Eye (tissue), 1 donor: ENCODE data around the gene USP14.
"Not testable (repeated sequence)": the region's sequence is repeated elsewhere in the genome, so short reads cannot be mapped to it uniquely, and the experiment has no call there.

Experiments used
- DNase-seq: peaks from one replicate; pipeline ENCODE4 v3.0.0-alpha.2; 2015

USP14 gene

DNA sequence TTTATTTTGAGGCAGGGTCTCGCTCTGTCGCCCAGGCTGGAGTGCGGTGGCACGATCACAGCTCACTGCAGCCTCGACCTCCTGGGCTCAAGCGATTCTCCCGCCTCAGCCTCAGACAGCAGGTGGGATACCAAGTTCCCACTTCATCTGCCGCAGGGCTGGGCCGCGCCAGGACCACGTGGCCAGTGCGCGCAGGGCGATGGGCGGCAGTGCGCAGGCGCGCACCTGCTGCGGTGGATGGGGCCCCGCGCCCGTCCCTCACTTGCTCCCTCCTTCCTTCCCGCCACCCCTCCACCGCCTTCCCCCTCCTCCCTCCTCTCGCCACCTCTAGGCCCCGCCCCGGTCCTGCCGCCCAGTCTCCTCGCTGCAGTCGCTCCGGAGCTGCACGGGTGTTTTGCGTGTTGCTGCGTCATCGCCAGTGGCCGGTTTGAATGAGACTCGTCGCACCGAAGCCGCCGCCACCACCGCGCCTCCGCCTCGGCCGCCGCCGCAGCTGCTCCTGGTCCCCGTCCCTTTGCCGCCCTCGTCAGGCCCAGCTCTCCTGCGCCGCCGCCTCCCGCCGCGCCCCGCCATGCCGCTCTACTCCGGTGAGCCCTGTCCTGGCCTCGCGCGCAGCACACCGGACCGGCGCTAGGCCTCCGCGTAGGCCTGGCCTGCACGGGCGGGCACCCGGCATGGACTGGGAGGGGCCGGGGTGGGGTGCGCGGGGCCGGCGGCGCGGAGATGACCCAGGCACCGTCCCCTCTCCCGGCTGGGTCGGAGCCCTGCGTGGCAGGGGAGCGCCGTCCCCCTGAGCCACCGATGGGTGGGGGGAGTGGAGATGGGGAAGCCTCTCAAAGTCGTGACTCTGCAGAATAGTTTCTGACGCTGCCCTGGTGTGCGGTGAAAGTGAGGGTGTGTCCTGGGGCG, at the start of gene USP14:
TSS of gene USP14 (plus strand) at position 430 of the 909 bp plus-strand sequence. CDS start at position 572, 142 bp downstream.
- peak; percentile 99 for DNase-seq

DNA sequence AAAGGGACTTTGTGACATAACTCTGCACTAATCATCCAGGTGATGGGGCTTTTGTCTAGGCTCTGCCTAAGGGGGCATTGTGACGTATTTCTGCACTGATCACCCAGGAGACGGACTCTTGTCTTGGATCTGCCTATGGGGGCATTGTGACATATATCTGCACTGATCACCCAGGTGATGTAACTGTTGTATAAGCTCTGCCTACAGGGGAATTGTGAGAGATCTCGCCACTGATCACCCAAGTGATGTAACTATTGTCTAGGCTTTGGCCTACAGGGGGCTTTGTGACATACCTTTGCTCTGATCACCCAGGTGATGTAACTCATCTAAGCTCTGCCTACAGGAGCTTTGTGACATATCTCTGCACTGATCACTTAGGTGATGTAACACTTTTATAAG, 49.7 kb upstream of the USP14 start:
- DNase-seq = not testable (repeated sequence)

DNA sequence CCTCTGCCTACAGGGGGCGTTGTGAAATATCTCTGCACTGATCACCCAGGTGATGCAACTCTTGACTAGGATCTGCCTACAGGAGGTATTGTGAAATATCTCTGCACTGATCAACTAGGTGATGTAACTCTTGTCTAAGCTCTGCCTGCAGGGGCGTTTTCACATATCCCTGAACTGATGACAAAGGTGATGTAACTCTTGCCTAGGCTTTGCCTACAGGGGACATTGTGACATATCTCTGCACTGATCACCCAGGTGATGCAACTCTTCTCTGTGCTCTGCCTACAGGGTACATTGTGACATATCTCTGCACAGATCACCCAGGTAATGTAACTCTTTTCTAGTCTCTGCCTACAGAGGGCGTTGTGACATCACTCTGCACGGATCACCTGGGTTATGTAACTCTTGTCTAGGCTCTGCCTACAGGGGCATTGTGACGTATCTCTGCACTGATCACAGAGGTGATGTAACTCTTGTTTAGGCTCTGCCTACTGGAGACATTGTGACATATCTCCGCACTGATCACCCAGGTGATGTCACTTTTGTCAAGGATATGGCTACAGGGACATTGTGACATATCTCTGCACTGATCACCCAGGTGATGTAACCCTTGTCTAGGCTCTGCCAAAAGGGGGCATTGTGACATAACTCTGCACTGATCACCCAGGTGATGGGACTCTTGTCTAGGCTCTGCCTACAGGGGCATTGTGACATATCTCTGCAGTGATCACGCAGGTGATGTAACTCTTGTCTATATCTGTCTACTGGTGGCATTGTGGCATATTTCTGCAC, 49.0 kb upstream of the USP14 start:
- DNase-seq = not testable (repeated sequence)

DNA sequence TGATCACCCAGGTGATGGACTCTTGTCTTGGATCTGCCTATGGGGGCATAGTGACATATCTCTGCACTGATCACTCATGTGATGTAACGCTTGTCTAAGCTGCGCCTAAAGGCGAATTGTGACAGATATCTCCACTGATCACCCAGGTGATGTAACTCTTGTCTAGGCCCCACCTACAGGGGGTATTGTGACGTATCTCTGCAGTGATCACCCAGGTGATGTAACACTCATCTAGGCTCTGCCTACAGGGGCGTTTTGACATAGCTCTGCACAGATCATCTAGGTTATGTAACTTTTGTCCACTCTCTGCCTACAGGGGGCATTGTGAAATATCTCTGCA, 48.5 kb upstream of the USP14 start:
- DNase-seq = not testable (repeated sequence)

DNA sequence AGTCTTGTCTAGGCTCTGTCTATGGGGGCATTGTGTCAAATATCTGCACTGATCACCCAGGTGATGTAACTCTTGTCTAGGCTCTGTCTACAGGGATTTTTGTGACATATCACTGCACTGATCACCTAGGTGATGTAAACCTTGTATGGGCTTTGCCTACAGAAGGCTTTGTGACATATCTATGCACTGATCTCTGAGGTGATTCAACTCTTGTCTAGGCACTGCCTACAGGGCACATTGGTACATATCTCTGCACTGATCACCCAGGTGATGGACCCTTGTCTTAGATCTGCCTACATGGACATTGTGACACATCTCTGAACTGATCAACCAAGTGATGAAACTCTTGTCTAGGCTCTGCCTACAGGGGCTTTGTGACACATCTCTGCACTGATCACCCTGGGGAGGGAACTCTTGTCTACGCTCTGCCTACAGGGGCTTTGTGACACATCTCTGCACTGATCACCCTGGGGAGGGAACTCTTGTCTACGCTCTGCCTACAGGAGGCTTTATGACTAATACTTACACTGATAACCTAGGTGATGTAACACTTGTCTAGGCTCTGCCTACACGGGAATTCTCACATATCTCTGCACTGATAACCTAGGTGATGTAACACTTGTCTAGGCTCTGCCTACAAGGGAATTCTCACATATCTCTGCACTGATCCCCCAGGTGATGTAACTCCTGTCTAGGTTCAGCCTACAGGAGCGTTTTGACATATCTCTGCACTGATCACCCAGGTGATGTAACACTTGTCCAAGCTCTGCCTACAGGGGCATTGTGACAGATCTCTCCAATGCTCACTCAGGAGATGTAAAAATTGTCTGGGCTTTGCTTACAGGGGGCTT, 47.8 kb upstream of the USP14 start:
- not testable (repeated sequence) for DNase-seq

DNA sequence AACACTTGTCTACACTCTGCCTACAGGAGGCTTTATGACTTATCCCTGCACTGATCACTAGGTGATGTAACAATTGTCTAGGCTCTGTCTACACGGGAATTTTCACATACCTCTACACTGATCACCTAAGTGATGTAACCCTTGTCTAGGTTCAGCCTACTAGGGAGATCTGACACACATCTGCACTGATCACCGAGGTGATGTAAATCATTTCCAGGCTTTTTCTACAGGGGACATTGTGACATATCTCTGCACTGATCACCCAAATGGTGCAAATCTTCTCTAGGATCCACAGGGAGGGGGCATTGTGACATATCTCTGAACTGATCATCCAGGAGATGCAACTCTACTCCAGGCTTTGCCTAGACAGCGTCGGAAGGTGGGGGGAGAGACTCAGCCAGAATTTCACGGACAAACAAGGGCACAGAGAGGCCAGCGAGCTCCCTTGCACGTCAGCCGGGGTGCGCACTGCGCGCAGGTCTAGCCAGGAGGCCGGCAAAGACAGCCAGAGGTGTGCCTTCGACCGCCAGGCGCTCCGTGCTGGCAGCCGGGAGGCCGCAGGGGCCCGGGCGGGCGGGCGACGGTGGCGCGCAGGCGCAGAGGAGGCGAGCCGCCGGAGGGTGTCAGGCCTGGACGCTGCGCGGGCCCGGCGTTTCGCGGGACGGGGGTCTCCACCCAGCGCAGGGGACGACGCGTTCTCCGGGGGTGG, 46.9 kb upstream of the USP14 start:
- DNase-seq = peak; percentile 92

DNA sequence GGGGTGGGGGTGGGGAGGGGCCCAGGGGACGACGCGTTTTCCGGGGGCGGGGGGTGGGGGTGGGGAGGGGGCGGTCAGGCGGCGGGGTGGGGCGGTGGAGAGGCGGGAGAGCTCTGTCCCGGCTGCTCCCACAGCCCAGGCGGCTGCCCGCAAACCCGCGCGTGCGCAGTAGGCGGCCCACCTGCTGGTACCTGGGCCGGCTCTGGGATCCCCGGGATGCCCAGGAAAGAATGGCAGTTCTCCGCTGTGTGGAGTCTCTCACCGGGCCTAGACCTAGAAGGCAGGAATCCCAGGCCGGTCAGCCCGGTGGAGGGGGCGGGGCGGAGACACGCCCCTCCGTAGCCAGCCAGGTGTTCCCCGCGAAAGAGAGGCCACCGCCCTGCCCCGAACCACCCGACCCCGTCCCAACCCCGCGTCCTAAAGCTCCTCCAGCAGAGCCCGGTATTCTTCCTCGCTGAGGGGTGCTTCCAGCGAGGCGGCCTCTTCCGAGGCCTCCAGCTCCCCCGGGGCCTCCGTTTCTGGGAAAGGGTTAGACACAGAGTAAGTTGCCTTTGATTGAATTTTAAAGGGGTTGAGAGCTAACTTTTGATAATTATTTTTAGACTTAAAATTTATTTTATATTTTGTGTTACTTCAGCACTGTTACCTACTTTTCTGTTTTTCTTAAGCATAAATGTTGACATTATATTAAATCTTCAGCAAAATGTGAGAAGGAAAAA, 46.2 kb upstream of the USP14 start:
- DNase-seq = not testable (repeated sequence)

DNA sequence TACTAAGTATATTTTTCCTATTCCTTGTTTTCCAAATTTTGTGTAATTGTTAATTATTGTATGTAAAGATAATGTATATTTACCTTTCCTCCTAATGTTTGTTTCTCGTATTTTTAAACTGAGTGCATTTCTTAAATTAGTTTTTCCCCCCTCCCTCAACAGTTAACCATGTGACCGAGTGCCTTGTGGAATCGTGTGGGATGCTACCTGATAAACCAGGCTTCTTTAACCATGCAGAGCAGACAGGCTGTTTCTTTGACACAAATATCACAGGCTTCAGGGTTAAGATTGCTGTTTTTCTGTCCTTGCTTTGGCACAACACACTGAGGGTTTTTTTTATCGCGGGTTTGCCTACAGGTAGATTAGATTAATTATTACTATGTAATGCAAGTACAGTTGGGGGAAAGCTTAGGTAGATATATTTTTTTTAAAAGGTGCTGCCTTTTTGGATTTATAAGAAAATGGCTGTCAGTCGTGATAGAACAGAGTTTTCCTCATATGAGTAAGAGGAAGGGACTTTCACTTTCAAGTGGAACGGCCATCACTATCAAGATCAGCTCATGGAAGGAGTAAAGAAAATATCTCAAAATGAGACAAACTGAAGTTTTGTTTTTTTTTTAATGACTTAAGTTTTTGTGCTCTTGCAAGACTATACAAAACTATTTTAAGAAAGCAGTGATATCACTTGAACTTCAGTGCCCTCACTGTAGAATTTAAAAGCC, 37.7 kb upstream of the USP14 start:
- DNase-seq = not testable (repeated sequence)

DNA sequence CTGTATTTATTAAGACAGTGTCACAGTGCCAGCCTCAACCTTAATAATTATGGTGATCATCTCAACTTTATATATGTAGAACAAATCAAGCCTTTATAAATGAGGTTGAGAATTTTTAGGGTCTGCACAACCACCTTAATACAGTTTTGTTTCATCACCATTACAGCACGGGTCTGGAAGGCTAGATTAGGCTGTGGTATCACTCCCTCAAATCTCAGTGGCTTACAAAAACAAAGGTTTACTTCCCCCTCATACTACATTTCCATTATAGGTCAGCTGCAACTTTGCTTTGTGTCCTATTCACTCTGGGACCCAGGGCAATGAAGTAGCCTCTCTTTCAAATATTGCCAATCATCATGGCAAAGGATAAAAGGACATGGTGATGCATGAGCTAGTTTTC, 23.3 kb upstream of the USP14 start:
- no peak for DNase-seq

DNA sequence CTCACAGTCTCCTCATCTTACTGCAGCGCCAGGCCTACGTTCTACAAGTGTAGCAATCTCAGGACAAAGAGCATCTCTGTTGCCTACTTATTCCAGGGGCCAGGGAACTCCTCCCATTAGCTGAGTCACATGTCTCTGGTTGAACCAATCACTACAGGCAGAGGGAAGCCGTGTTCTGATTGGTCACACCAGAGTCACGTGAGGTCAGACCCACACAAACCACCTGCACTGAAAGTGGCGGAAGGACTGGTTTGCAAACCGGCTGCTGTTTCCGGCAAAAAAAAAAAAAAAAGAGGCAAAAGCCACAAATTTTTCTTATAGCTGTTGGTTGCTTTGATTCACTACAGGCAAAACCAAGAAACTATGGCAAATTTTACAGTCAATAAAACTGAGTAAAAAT, 21.9 kb upstream of the USP14 start:
- no peak for DNase-seq

DNA sequence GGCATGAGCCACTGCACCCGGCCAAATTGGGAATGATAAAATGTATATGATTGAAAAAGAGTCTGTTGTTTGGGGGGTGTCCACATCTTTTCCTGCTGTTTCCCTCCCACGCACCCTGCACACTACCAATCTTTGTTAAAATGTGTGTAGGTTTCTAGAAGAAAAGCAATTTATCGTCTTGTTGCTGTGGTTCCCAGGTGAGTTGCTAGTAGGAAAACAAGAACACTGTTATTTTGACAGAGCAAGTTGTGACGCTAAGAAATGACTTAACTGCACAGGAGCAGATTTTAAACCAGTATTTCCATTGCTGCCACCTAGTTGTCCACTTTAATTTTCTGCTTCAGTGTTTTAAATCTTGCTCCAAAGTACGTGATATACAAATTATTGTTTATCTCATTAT, 21.0 kb upstream of the USP14 start:
- no peak for DNase-seq

DNA sequence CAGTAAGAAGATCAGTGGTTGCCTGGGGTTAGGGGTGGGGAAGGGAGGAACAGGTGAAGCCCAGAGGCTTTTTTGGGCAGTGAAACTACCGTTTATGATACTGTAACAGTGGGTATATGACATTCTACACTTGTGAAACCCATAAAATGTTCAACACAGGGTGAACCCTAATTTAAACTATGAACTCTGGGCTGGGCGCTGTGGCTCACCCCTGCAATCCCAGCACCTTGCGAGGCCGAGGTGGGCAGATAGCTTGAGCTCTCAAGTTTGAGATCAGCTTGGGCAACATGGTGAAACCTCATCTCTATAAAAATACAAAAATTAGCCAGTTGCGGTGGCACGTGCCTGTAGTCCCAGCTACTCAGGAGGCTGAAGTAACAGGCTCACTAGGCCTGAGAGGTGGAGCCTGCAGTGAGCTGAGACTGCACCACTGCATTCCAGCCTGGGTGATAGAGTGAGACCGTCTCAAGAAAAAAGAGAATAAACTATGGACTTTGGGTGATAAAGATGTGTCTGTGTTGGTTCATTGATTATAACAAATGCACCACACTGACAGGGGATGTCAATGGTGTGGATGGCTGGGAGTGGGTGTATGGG, 17.6 kb upstream of the USP14 start:
- DNase-seq = no peak

DNA sequence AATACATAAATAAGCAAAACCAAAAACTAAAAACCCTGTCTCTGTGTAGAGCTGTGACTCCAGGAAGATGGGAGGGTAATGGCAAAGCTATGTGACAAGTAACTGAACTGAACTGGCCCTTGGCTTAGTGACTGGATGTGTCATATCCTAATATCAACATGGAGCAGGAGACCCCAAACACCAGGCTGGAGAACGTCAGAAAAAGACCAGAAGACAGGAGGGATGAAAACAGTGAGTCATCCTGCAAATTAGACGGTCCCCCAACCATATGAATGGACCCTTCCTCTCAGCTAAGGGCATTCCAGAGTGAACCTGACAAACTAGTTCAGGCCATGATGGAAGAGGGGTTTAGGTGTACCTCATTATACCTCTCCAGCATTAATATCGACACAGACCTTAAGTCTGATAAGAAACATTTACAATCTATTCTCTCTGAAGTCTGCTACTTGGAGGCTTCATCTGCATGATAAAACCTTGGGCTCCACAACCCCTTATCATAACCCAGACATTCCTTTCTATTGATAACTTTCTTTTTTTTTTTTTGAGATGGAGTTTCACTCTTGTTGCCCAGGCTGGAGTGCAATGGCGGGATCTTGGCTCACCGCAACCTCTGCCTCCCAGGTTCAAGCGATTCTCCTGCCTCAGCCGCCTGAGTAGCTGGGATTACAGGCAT, 15.6 kb upstream of the USP14 start:
- not testable (repeated sequence) for DNase-seq

DNA sequence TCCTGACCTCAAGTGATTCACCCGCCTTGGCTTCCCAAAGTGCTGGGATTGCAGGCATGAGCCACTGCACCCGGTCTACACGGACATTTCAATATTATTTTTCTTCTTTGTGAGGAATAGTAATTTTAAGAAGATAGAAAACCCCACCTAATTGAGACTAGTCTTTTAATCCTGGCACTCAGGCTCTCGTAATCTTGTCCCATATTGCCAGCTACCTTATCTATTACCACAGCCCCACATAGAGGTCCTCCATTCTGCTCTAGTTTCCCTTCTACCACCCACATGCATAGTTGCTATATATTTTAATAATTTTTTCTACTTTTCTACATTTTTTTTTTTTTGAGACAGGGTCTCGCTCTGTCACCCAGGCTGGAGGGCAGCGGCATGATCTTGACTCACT, 9.5 kb upstream of the USP14 start:
- no peak for DNase-seq

DNA sequence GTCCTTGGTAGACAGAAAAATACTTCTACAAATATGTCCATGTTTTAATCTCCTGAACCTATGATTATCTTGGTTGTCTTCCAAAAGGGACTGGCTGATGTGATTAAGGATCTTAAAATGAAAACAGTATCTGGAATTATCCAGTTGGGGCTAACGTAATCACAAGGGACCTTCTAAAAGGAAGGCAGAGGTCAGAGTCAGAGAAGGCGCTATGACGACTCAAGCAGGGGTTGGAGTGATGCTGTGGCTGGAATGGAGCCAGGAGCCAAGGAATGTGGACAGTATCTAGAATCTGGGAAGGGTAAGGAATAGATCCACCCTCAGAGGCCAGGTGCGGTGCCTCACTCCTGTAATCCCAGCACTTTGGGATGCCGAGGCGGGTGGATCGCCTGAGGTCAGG, 4.2 kb upstream of the USP14 start:
- DNase-seq = no peak

DNA sequence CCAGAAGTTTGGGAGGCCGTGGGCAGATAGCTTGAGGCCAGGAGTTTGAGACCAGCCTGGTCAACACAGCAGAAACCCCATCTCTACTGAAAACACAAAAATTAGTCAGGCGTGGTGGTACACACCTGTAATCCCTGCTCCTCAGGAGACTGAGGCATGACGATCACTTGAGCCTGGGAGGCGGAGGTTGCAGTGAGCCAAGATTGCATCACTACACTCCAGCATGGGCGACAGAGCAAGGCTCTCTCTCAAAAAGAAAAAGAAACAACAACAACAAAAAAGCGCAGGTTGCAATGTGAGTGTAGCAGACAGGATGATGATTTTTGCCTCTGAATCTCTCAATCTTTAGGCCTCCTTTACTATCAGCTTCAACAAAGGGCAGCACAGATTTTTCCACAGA, 2.7 kb upstream of the USP14 start:
- DNase-seq = no peak

DNA sequence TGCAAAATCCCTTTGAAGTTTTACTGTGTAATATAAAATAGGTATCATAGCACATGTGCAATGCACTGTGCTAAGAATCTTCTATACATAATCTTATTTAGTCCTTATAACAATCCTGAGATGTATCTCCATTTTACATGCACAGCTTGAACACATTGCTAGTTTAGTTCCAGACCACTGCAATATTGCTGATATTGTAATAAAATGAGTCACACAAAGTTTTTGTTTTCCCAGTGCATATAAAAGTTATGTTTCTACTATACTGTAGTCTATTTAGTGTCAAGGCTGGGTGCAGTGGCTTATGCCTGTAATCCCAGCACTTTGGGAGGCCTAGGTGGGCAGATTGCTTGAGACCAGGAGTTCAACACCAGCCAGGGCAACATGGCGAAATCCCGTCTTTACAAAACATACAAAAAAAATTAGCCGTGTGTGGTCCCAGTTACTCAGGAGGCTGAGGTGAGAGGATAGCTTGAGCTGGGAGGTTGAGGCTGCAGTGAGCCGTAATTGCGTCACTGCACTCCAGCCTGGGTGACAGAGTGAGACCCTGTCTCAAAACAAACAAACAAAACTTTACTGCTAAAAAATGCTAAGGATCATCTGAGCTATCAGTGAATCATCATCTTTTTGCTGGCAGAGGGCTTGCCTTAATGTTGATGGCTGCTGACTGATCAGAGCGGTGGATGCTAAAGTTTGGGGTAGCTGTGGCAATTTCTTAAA, 1.7 kb upstream of the USP14 start:
- DNase-seq = no peak

DNA sequence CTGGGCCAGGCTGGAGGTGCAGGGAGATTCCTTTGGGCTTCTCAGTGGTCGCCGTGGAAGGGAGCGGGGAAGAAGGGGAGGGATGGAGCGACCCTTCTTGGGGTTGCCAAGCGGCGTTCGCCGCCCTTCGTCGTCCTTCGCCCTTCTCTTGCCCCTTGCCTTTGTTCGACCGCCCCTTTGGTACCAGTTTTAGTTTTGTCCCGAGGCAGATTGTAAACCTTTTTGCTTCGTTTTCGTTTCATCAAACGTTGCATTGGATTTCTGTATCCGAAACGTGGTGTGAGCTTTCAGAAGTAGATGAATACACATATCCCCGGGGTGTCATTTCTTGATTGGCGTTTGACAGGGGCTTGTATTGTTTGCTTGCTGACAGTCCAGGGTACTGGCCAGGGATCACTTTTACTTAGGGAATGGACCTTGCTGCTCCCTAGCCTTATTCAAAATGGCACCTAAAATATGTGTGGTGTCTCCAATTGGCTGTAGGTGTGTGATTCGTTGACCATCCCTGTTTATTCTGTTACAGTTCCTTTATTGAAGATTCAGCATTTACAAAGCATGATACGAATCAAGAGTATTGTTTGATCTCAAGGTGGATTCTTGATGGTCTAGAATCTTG, 788 bp downstream of the USP14 start:
- DNase-seq = peak; percentile 64

DNA sequence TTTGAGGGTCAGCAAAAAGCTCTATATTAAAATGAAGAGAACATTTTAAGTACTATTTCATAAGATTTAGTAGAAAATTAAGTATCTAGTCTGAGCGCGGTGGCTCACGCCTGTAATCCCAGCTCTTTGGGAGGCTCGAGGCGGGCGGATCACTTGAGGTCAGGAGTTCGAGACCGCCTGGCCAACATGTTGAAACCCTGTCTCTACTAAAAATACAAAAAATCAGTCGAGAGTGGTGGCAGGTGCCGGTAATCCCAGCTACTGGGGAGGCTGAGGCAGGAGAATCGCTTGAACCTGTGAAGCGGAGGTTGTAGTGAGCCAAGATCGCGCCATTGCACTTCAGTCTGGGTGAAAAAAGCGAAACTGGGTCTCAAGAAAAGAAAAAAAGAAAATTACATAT, 1.6 kb downstream of the USP14 start:
- DNase-seq = no peak
